K562 (cell line): ENCODE measurements around the gene ZNF593OS. TPM values are rescaled to one million over a fixed set of nuclear protein-coding genes. Genes with fewer than 3 reads are reported as not detected.

Source experiments
- CBFA2T3 ChIP-seq: fragments of 450-650 bp; IDR thresholded peaks from 2 replicates; pipeline ENCODE4 v1.6.1; 2017
- EP400 ChIP-seq: fragments of 450-650 bp; IDR thresholded peaks from 2 replicates; pipeline ENCODE4 v1.6.1; 2017; ENCODE audit warnings: antibody characterized with exemption, mild to moderate bottlenecking, moderate library complexity
- FIP1L1 ChIP-seq: fragments of 200-400 bp; formaldehyde crosslinking; IDR thresholded peaks from 2 replicates; pipeline ENCODE4 v1.6.1; 2018; ENCODE audit warnings: mild to moderate bottlenecking, low read depth, low read length; ENCODE audit not compliant: poor library complexity, severe bottlenecking
- GABPB1 ChIP-seq: sonication (generic); formaldehyde crosslinking; IDR thresholded peaks from 2 replicates; pipeline ENCODE4 v1.8.0; 2022; ENCODE audit warnings: mild to moderate bottlenecking, missing genetic modification reagents
- GATAD2B ChIP-seq: fragments of 450-650 bp; IDR thresholded peaks from 2 replicates; pipeline ENCODE4 v1.6.1; 2017; ENCODE audit warnings: mild to moderate bottlenecking, borderline replicate concordance
- JUND ChIP-seq, 2 experiments: IDR thresholded peaks; 2 replicates in 1 of 2; 3 replicates in 1 of 2; pipeline ENCODE4 v1.6.1; 2011; ENCODE audit warnings: borderline replicate concordance in 2 of 2, low read depth in 2 of 2, low read length in 2 of 2, improper control_type of control experiment in 1 of 2, missing biosample characterization in 1 of 2, missing genetic modification characterization in 1 of 2, missing genetic modification reagents in 1 of 2
- MBD2 ChIP-seq: sonication (generic); IDR thresholded peaks from 2 replicates; pipeline ENCODE4 v1.6.1; 2016; ENCODE audit warnings: low read depth, borderline replicate concordance
- MEIS2 ChIP-seq: fragments of 450-650 bp; IDR thresholded peaks from 2 replicates; pipeline ENCODE4 v1.6.1; 2014; ENCODE audit warnings: mild to moderate bottlenecking; ENCODE audit not compliant: partially characterized antibody
- MYC ChIP-seq, 2 experiments: fragments of 250-450 bp in 1 of 2; sonication (Bioruptor Pico) in 1 of 2; IDR thresholded peaks; 2 replicates each; pipeline versions ENCODE4 v1.5.1 to v1.6.1; 2012 to 2021; ENCODE audit warnings: low read depth in 2 of 2, borderline replicate concordance in 1 of 2, improper control_type of control experiment in 1 of 2, low read length in 1 of 2, mild to moderate bottlenecking in 1 of 2, moderate library complexity in 1 of 2
- NCOA6 ChIP-seq: fragments of 450-650 bp; IDR thresholded peaks from 2 replicates; pipeline ENCODE4 v1.6.1; 2017; ENCODE audit warnings: mild to moderate bottlenecking
- POLR2H ChIP-seq: IDR thresholded peaks from 2 replicates; pipeline ENCODE4 v1.6.1; 2016; ENCODE audit warnings: missing genetic modification characterization, low read depth, mild to moderate bottlenecking, control low read depth, missing compliant biosample characterization, moderate library complexity
- PRMT5 ChIP-seq: sonication (generic); formaldehyde crosslinking; IDR thresholded peaks from 2 replicates; pipeline ENCODE4 v1.5.0; 2020; ENCODE audit warnings: missing genetic modification reagents
- RNF2 ChIP-seq: sonication (generic); IDR thresholded peaks from 2 replicates; pipeline ENCODE4 v1.6.1; 2016
- RREB1 ChIP-seq: fragments of 250-450 bp; sonication (Bioruptor Pico); IDR thresholded peaks from 2 replicates; pipeline ENCODE4 v1.4.0; 2020
- RUNX1 ChIP-seq: sonication (generic); IDR thresholded peaks from 2 replicates; pipeline ENCODE4 v1.6.1; 2016; ENCODE audit warnings: antibody characterized with exemption, low read depth
- SLC30A9 ChIP-seq: fragments of 250-450 bp; sonication (Bioruptor Pico); IDR thresholded peaks from 2 replicates; pipeline ENCODE4 v1.8.0; 2022; ENCODE audit warnings: mild to moderate bottlenecking, moderate library complexity
- SRSF1 ChIP-seq: fragments of 200-400 bp; formaldehyde crosslinking; IDR thresholded peaks from 2 replicates; pipeline ENCODE4 v1.6.1; 2017; ENCODE audit warnings: mild to moderate bottlenecking, low read depth, low read length, moderate library complexity
- TBP ChIP-seq: optimal IDR thresholded peaks from 2 replicates; pipeline ENCODE3; 2011; ENCODE audit warnings: low read depth, low read length, improper control_type of control experiment
- U2AF1 ChIP-seq: fragments of 200-400 bp; formaldehyde crosslinking; optimal IDR thresholded peaks from 2 replicates; pipeline ENCODE3; 2017; ENCODE audit warnings: mild to moderate bottlenecking, low read depth, low read length, moderate library complexity
- ZNF12 ChIP-seq: sonication (generic); formaldehyde crosslinking; IDR thresholded peaks from 2 replicates; pipeline ENCODE4 v1.4.0; 2020; ENCODE audit warnings: mild to moderate bottlenecking, missing genetic modification reagents
- ZNF217 ChIP-seq: sonication (generic); formaldehyde crosslinking; IDR thresholded peaks from 2 replicates; pipeline ENCODE4 v1.8.0; 2022; ENCODE audit warnings: mild to moderate bottlenecking, missing genetic modification reagents
- ZNF511 ChIP-seq: sonication (generic); formaldehyde crosslinking; IDR thresholded peaks from 2 replicates; pipeline ENCODE4 v1.8.0; 2022; ENCODE audit warnings: mild to moderate bottlenecking, missing genetic modification reagents
- polyA plus RNA-seq, 8 experiments: library from polyadenylated mRNA; depleted of rRNA in 4 of 8; stranded (reverse) in 5 of 8; unstranded in 3 of 8; fragments of >200 nt; fragmentation: Nextera tagmentation in 2 of 8; fragmentation: Illumina TruSeq in 1 of 8; extraction: Ambion mirVana in 2 of 8; extraction: Trizol in 1 of 8; gene quantifications; 2 replicates each; pipeline versions ENCODE4 v1.2.1 to v1.2.3, GENCODE V29; 2011 to 2014; ENCODE audit warnings: inconsistent platforms in 1 of 8, missing spikeins in 1 of 8
- total RNA-seq, 7 experiments: library from RNA; depleted of rRNA in 6 of 7; stranded (reverse); fragments of >200 nt in 6 of 7; fragmentation: Illumina TruSeq in 2 of 7; extraction: Trizol in 2 of 7; gene quantifications; 2 replicates each; pipeline versions ENCODE4 v1.2.1 to v1.2.3, GENCODE V29; 2011 to 2021; ENCODE audit warnings: low replicate concordance in 1 of 7

ZNF593OS gene
- total and polyA plus RNA-seq, 9 of the 15 experiments (the other 6 are each of a cell fraction or from before 2014, with no cell fraction given), result 0.24 to 0.27 TPM; not detected in 7

DNA sequence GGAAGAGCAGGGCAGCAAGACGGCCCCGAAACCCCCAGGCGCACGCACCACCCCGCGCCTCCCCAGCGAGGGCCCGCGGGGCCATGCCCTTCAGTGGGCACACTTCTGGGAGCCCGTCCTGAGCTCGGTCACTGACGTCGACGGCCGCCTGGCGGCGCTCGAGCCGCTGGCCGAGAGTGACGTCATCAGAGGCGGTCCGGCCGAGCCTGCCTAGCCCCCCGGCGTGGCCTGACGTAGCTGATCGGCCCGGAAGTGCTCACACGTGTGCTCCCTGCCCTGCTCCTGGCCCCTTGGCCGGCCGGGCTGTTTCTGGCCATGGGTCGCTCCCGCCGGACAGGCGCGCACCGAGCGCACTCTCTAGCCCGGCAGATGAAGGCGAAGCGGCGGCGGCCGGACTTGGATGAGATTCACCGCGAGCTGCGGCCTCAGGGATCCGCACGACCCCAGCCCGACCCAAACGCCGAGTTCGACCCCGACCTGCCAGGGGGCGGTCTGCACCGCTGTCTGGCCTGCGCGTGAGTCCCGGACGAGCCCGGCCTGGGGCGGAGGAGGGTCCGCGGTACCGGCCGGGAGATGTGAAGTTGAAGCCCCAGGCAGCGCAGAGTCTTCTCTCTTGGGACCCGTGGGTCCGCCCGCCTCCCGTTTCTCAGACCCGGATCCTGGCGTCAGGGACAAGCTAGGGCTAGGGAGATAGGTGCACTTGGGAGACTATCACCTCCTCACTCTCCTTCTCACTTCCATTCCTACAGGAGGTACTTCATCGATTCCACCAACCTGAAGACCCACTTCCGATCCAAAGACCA lies 1.8 kb downstream of the ZNF593OS start, which contains the start of gene ZNF593 (continued):
- TF ChIP-seq RNF2 (peak; percentile 76), U2AF1 (peak; percentile 67), NCOA6 (no peak), ZNF12 (CRISPR knock-in tag) (no peak), RUNX1 (0 out of 2 replicates have a peak, but pooled peaks have one; percentile 14), GABPB1 (peak; percentile 98), SLC30A9 (no peak), GATAD2B (peak; percentile 90), SRSF1 (0 out of 2 replicates have a peak, but pooled peaks have one; percentile 49), ZNF511 (CRISPR knock-in tag) (peak; percentile 51), POLR2H (tag) (no peak), MBD2 (peak; percentile 80; the same call in 1 of the 2 replicates), MYC (IDR thresholded peaks at IDR 0.05; ENCODE audit: low read depth, low read length) (peak; percentile 99), MYC (CRISPR knock-in tag; IDR thresholded peaks at IDR 0.05; ENCODE audit: borderline replicate concordance, low read depth) (peak; percentile 98), CBFA2T3 (peak; percentile 41; the same call in 1 of the 2 replicates), PRMT5 (CRISPR knock-in tag) (no peak), MEIS2 (peak; percentile 1), TBP (peak; percentile 52), ZNF217 (CRISPR knock-in tag) (0 out of 2 replicates have a peak, but pooled peaks have one; percentile 52), FIP1L1 (peak; percentile 97), JUND (IDR thresholded peaks at IDR 0.05; ENCODE audit: borderline replicate concordance, low read depth, low read length) (peak; percentile 99), JUND (tag; IDR thresholded peaks at IDR 0.05; ENCODE audit: borderline replicate concordance, low read depth, low read length) (peak; percentile 99), EP400 (peak; percentile 99), RREB1 (CRISPR knock-in tag) (no peak; the same call in 1 of the 2 replicates)
